H9 (cell line): ENCODE measurements around the gene ASTN1. TPM values are rescaled to one million over a fixed set of nuclear protein-coding genes. Genes with fewer than 3 reads are reported as not detected.

Experiments
- DNase-seq: peaks from one replicate; pipeline ENCODE4 v3.0.0-alpha.2; 2017
- H2AFZ ChIP-seq: one replicate; pipeline ENCODE4 v1.6.1; 2013; ENCODE audit warnings: mild to moderate bottlenecking, low read length, control low read depth, moderate library complexity
- H2AK5ac ChIP-seq: 2 replicates; pipeline ENCODE4 v1.6.1; 2013; ENCODE audit warnings: low read length, control low read depth, mixed read lengths; ENCODE audit not compliant: insufficient read length
- H2BK120ac ChIP-seq: one replicate; pipeline ENCODE4 v1.6.1; 2013; ENCODE audit warnings: low read depth, mild to moderate bottlenecking, low read length, control low read depth, inconsistent platforms; ENCODE audit not compliant: poor library complexity, severe bottlenecking
- H2BK12ac ChIP-seq: 2 replicates; pipeline ENCODE4 v1.6.1; 2013; ENCODE audit warnings: low read length, control low read depth, mixed read lengths, low read depth; ENCODE audit not compliant: insufficient read length
- H2BK15ac ChIP-seq: 2 replicates; pipeline ENCODE4 v1.6.1; 2013; ENCODE audit warnings: low read depth, low read length, control low read depth
- H2BK20ac ChIP-seq: one replicate; pipeline ENCODE4 v1.6.1; 2013; ENCODE audit warnings: low read depth, mild to moderate bottlenecking, low read length, control low read depth, inconsistent platforms; ENCODE audit not compliant: poor library complexity, severe bottlenecking
- H2BK5ac ChIP-seq: 2 replicates; pipeline ENCODE4 v1.6.1; 2013; ENCODE audit warnings: low read length, control low read depth, mixed read lengths; ENCODE audit not compliant: insufficient read length
- H3K14ac ChIP-seq: 2 replicates; pipeline ENCODE4 v1.6.1; 2013; ENCODE audit warnings: low read length, control low read depth; ENCODE audit not compliant: insufficient read depth
- H3K18ac ChIP-seq: 2 replicates; pipeline ENCODE4 v1.6.1; 2013; ENCODE audit warnings: low read depth, mild to moderate bottlenecking, mixed read lengths, low read length, control low read depth; ENCODE audit not compliant: insufficient read length
- H3K23ac ChIP-seq: 2 replicates; pipeline ENCODE4 v1.6.1; 2013; ENCODE audit warnings: low read length, control low read depth, mixed read lengths, low read depth; ENCODE audit not compliant: insufficient read length
- H3K23me2 ChIP-seq: 2 replicates; pipeline ENCODE4 v1.6.1; 2013; ENCODE audit warnings: low read depth, mild to moderate bottlenecking, mixed read lengths, low read length, control low read depth; ENCODE audit not compliant: insufficient read length, poor library complexity, severe bottlenecking
- H3K27ac ChIP-seq: 2 replicates; pipeline ENCODE4 v1.5.1; 2013; ENCODE audit warnings: low read length, control low read depth, mixed read lengths, low read depth; ENCODE audit not compliant: insufficient read length
- H3K27me3 ChIP-seq: 2 replicates; pipeline ENCODE4 v1.6.1; 2013; ENCODE audit warnings: low read length, control low read depth, inconsistent platforms; ENCODE audit not compliant: insufficient read depth
- H3K4ac ChIP-seq: 2 replicates; pipeline ENCODE4 v1.6.1; 2013; ENCODE audit warnings: low read depth, mild to moderate bottlenecking, control low read depth, inconsistent platforms, low read length, moderate library complexity
- H3K4me1 ChIP-seq: 2 replicates; pipeline ENCODE4 v1.6.1; 2013; ENCODE audit warnings: low read length, control low read depth, inconsistent platforms; ENCODE audit not compliant: insufficient read depth
- H3K4me2 ChIP-seq: 2 replicates; pipeline ENCODE4 v1.6.1; 2013; ENCODE audit warnings: low read length, control low read depth, mixed read lengths; ENCODE audit not compliant: insufficient read length, insufficient read depth
- H3K56ac ChIP-seq: 2 replicates; pipeline ENCODE4 v1.6.1; 2013; ENCODE audit warnings: low read depth, mild to moderate bottlenecking, mixed read lengths, low read length, control low read depth; ENCODE audit not compliant: insufficient read length
- H3K79me1 ChIP-seq: 2 replicates; pipeline ENCODE4 v1.6.1; 2013; ENCODE audit warnings: low read depth, mild to moderate bottlenecking, moderate library complexity, low read length, control low read depth, inconsistent platforms; ENCODE audit not compliant: insufficient read depth, poor library complexity, severe bottlenecking
- H3K79me2 ChIP-seq: 2 replicates; pipeline ENCODE4 v1.6.1; 2013; ENCODE audit warnings: low read length, control low read depth, inconsistent platforms; ENCODE audit not compliant: insufficient read depth
- H3K9ac ChIP-seq: 2 replicates; pipeline ENCODE4 v1.6.1; 2013; ENCODE audit warnings: low read length, control low read depth, mixed read lengths; ENCODE audit not compliant: insufficient read length; ENCODE audit errors: extremely low read depth
- H3K9me3 ChIP-seq: one replicate; pipeline ENCODE4 v1.6.1; 2013; ENCODE audit warnings: low read depth, low read length, inconsistent platforms; ENCODE audit not compliant: control insufficient read depth
- H3T11ph ChIP-seq: one replicate; pipeline ENCODE4 v1.6.1; 2013; ENCODE audit warnings: mild to moderate bottlenecking, low read length, control low read depth, inconsistent platforms
- H4K20me1 ChIP-seq: one replicate; pipeline ENCODE4 v1.6.1; 2013; ENCODE audit not compliant: control insufficient read depth, insufficient read length, insufficient read depth
- H4K5ac ChIP-seq: 2 replicates; pipeline ENCODE4 v1.6.1; 2013; ENCODE audit warnings: low read depth, mild to moderate bottlenecking, mixed read lengths, low read length, control low read depth; ENCODE audit not compliant: insufficient read length
- H4K8ac ChIP-seq: replicated peaks from 2 replicates; pipeline ENCODE4 v1.6.1; 2013; ENCODE audit warnings: low read length, control low read depth, mixed read lengths, low read depth; ENCODE audit not compliant: insufficient read length
- H4K91ac ChIP-seq: 2 replicates; pipeline ENCODE4 v1.6.1; 2013; ENCODE audit warnings: low read depth, mild to moderate bottlenecking, moderate library complexity, mixed read lengths, low read length, control low read depth; ENCODE audit not compliant: insufficient read length
- H3K27ac Mint-ChIP-seq, 3 experiments: 2 replicates in 2 of 3; 3 replicates in 1 of 3; pipeline ENCODE4 v1.8.0; 2020 to 2021; ENCODE audit warnings: mixed read lengths in 3 of 3, mild to moderate bottlenecking in 1 of 3, moderate library complexity in 1 of 3
- H3K27me3 Mint-ChIP-seq: 2 replicates; pipeline ENCODE4 v1.8.0; 2021; ENCODE audit warnings: low read depth, mild to moderate bottlenecking, moderate library complexity, mixed read lengths
- H3K36me3 Mint-ChIP-seq, 3 experiments: 2 replicates in 2 of 3; 3 replicates in 1 of 3; pipeline ENCODE4 v1.8.0; 2020 to 2021; ENCODE audit warnings: low read depth in 3 of 3, mixed read lengths in 3 of 3; ENCODE audit not compliant: insufficient read depth in 1 of 3
- H3K4me1 Mint-ChIP-seq, 2 experiments: 2 replicates each; pipeline ENCODE4 v1.8.0; 2020; ENCODE audit warnings: mixed read lengths in 2 of 2
- H3K4me3 Mint-ChIP-seq, 2 experiments: 2 replicates in 1 of 2; 3 replicates in 1 of 2; pipeline ENCODE4 v1.8.0; 2020 to 2021; ENCODE audit warnings: mild to moderate bottlenecking in 2 of 2, mixed read lengths in 2 of 2, moderate library complexity in 1 of 2
- H3K9me3 Mint-ChIP-seq, 2 experiments: 2 replicates in 1 of 2; 3 replicates in 1 of 2; pipeline ENCODE4 v1.8.0; 2020; ENCODE audit warnings: mild to moderate bottlenecking in 2 of 2, mixed read lengths in 2 of 2, moderate library complexity in 1 of 2
- total RNA-seq: library from RNA; stranded (reverse); gene quantifications from 2 replicates; pipeline ENCODE4 v1.2.1, GENCODE V29; 2021
- TF ChIP-seq, protein P1 (sequence below): fragments of 200-600 bp; sonication (generic); conservative IDR thresholded peaks from 3 replicates; pipeline ENCODE4 v1.8.0; 2021; ENCODE audit warnings: antibody characterized with exemption, mild to moderate bottlenecking

ASTN1 gene
- total RNA-seq, 1 experiment from 2014 or later, result 0.98 TPM

DNA sequence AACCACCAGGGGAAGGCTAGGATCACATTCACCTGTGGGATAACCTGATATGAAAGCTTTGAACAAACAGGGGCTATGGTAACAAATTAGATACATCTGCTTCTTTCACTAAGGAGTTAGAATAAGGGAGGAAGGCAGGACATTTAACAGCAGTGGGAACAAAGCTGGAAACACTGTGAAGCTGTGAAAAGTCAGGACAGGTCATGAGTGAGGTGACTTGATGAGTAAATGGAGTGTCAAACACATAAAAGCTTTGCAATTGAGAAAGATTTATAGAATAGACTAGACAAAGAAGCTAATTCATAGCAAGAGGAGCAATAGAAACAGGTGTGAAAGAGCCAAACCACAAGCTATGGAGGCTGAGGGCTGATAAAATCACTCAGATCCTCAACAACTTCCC lies 110.0 kb downstream of the ASTN1 start:
- DNase-seq, result no peak
- H4K91ac ChIP-seq, result no peak overlapping the region
- no peak overlapping the region for H4K8ac ChIP-seq
- no peak overlapping the region for H2AK5ac ChIP-seq
- H3K79me2 ChIP-seq, result no peaks in the 10 kb centered on the region
- no peak overlapping the region for H2BK15ac ChIP-seq
- no peak overlapping the region for H3K4me3 Mint-ChIP-seq
- H2BK12ac ChIP-seq, result no peak overlapping the region
- no peak overlapping the region for H4K5ac ChIP-seq
- peaks cover 0 to 4% of the 10 kb centered on the region in 2 experiments; a peak in 1 of 4 replicates for H3K4me1 Mint-ChIP-seq
- no peaks in the 10 kb centered on the region for H3K79me1 ChIP-seq
- no peaks in the 10 kb centered on the region for H3K36me3 Mint-ChIP-seq
- no peak overlapping the region for H3K9ac ChIP-seq
- no peak overlapping the region for H3T11ph ChIP-seq
- no peak overlapping the region for H3K27ac ChIP-seq
- no peaks in the 10 kb centered on the region for H3K9me3 ChIP-seq
- no peak overlapping the region for H3K27ac Mint-ChIP-seq
- peaks cover 47% of the 10 kb centered on the region for H3K27me3 Mint-ChIP-seq
- H3K14ac ChIP-seq, result no peak overlapping the region
- H2AFZ ChIP-seq, result no peak overlapping the region
- no peaks in the 10 kb centered on the region for H3K23me2 ChIP-seq
- H3K4ac ChIP-seq, result no peak overlapping the region
- H3K18ac ChIP-seq, result no peak overlapping the region
- TF ChIP-seq, protein P1, sequence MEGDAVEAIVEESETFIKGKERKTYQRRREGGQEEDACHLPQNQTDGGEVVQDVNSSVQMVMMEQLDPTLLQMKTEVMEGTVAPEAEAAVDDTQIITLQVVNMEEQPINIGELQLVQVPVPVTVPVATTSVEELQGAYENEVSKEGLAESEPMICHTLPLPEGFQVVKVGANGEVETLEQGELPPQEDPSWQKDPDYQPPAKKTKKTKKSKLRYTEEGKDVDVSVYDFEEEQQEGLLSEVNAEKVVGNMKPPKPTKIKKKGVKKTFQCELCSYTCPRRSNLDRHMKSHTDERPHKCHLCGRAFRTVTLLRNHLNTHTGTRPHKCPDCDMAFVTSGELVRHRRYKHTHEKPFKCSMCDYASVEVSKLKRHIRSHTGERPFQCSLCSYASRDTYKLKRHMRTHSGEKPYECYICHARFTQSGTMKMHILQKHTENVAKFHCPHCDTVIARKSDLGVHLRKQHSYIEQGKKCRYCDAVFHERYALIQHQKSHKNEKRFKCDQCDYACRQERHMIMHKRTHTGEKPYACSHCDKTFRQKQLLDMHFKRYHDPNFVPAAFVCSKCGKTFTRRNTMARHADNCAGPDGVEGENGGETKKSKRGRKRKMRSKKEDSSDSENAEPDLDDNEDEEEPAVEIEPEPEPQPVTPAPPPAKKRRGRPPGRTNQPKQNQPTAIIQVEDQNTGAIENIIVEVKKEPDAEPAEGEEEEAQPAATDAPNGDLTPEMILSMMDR, result no peak
- no peak overlapping the region for H2BK20ac ChIP-seq
- no peaks in the 10 kb centered on the region for H4K20me1 ChIP-seq
- H3K4me2 ChIP-seq, result no peak overlapping the region
- no peaks in the 10 kb centered on the region for H3K9me3 Mint-ChIP-seq
- no peak overlapping the region for H3K23ac ChIP-seq
- no peak overlapping the region for H2BK120ac ChIP-seq
- no peak overlapping the region for H2BK5ac ChIP-seq
- no peak overlapping the region for H3K56ac ChIP-seq
- H3K27me3 ChIP-seq, result no peaks in the 10 kb centered on the region
- no peaks in the 10 kb centered on the region for H3K4me1 ChIP-seq
